HG03108 (cell line): ENCODE results near the gene C11orf16.
A peak's percentile ranks its signal among the peaks of the same experiment; 100 is the strongest.
"Not testable (repeated sequence)": the region's sequence is repeated elsewhere in the genome, so short reads cannot be mapped to it uniquely, and the experiment has no call there.

Experiments
- ATAC-seq: cut with Tn5 transposase; IDR thresholded peaks from one replicate; pipeline ENCODE4 v1.9.1; 2021; ENCODE audit warnings: moderate library complexity; ENCODE audit not compliant: unreplicated experiment

The C11orf16 gene

DNA sequence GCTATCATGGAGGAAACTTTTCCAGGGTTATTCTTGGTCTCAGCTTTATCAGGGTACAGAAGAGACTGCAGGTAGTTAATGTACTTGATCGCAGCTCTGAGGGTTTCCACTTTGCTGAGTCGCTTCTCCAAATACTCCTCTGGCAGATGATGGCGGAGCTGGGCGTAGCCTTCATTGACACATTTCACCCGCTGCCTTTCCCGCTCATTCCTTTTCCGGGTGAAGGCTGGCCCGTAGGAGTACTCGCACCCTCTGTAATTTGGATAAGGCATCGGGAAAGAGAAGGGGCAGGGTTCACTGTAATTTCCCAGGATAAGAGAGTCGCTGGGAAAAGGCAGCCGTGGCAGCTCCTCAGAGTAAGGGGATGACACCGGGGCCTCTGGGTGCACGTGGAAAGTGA, 4.9 kb upstream of the C11orf16 start:
- no peak for ATAC-seq

DNA sequence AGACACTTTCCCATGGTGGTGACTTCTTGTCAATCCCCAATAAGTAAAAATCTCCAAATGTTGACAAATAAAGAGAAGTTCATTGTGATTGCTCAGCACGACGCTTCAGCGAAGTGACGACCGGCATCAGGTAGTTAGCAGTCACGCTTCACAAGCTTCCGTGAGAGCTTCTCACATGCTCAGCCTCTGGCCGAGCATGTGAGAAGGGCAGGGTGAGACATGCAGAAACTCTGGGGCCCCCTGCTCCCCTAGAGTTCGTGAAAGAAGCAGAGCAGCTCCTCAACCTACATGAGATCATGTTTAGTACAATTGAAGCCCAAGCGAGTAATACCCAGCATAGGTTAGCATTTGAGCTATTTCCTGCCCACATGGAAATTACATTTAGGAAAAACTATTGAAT, 4.4 kb upstream of the C11orf16 start:
- ATAC-seq: no peak

DNA sequence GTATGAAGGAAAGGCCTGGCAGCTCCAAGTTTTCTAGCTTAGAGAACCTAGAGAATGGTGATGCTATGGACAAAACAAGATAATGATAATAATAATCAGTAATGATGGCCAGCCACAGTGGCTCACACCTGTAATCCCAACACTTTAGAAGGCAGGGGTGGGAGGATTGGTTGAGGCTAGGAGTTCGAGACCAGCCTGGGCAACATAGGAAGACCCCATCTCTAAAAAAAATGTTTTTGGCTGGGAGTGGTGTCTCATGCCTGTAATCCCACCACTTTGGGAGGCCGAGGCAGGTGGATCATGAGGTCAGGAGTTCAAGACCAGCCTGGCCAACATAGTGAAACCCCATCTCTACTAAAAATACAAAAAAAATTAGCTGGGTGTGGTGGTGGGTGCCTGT, 3.0 kb upstream of the C11orf16 start:
- ATAC-seq: not testable (repeated sequence)

DNA sequence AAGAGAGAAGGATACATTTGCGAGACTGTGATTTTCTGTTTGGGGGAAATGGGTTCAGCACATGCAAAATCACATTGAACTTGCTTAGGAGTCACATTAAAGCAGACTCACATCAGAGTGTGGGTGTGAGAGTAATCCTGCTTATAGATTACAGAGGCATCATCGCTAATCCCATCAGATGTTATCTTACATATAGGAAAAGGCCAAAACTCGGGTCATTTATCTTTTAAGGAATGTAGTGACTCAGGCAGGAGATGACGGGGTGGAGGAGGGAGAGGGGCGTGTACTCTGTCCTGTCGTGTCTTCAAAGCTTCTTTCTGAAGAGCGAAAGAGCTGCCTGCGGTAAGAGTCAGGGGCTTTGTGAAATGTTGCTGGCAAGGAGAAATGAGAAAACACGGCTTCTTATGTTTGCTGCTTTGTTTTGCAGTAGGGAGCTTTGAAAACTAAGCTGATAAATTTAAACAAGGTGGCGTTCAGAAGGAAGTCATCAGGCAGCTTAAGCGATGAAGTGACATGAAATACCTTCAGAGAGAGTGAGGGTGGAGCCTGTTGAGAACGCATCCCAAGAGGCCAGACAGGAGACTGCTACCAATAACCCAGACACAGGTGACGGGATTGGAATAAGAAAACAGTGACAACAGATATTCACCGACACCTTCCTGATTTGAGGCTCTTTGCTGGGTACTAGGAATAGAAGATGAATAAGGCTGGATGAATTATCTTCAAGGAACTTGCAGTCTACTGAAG, 2.2 kb upstream of the C11orf16 start:
- ATAC-seq: no peak

DNA sequence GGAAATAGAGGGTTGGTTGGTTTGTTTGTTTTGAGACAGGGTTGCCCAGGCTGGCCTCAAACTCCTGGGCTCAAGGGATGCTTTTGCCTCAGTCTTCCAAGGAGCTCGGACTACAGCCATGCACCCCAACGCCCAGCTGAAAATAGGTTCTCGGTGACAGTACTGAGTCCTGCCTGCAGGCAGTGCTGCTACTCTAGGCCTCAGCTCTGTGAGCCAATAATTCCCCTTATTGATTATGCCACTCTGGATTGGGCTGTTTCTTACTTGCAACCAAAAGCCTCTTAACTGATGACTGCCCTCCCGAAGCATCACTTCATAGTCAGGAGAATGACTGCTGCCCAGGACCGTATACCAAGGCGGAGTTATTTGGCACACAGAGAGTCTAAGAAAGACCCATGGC, 1.2 kb upstream of the C11orf16 start:
- no peak for ATAC-seq

DNA sequence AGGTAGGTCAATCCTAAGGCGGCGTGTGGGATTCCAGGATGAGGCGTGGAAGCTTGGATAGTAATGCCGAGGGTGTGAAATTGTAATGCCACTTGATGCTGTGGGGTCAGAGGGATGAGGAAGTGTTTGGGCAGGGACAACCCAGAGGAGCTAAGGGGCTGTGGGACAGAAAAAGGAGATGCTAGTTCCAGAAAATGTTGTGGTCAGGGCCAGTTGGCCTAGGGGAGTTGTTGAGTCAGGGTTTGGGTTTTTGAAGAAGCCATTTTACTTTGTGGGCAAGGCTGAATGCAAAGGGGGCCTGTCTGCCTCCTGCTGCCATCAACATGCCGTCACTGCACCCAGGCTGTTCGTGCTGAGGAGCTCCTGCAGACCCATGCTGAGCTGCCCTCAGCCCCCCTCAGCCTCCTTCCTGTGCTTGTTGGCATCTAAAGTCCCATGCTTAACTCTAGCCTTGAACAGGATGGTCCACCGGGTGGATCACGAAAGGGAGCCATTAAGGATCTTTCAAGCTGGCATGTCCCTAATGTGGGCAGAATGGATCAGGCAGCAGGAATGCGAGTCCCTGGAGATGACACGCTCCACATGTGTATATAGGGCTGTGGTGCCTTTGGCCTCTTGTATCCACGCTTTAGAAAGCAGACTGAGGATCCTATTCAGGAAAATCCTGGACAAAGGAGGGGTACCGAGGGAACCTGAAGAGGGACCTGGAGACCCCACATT, 2.1 kb downstream of the C11orf16 start:
- no peak for ATAC-seq

DNA sequence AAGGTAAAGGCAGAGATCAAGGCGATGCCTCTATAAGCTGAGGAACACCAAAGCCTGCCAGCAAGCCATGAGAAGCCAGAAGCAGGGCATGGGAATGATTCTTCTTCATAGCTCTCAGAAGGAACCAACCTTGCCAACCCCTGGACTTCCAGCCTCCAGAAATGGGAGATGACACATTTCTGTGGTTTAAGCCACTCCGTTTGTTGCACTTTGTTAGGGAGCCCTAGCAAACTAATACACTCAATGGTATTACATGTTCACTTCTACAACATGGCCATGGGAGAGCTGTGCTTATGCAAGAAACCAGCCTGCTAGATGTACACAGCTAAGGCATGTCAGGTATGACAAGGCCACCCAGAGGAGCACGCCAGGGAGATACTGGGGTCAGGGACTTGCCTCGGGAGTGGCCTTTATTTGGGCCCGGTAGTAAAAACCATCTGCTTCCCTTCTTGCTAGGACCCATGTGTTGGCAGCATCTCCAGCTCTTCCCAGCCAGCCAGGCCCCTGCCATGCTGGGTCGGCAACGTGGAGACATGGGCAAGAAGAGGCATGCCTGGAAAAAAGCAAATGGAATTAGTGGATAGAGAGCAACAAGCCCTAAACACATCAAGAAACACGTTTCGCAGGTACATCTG, 3.6 kb downstream of the C11orf16 start:
- no peak for ATAC-seq

DNA sequence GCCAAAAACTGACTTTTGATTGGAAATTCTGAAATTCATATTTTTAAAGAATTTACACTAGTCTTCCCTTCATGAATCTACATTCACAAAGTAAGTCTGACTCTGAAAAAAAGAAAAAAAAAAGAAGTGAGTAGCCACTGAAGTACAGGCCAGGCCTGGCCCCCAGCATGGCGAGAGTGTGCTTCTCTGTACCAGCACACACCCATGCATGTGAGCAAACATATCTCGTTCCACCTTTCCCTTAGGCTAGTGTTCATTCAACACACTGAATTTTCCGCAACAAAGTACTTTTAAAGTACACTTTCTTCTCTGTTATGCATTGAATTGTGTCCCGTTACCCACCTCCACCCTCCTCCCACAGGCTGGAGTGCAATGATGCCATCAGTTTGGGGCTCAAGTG, 4.5 kb downstream of the C11orf16 start:
- no peak for ATAC-seq

DNA sequence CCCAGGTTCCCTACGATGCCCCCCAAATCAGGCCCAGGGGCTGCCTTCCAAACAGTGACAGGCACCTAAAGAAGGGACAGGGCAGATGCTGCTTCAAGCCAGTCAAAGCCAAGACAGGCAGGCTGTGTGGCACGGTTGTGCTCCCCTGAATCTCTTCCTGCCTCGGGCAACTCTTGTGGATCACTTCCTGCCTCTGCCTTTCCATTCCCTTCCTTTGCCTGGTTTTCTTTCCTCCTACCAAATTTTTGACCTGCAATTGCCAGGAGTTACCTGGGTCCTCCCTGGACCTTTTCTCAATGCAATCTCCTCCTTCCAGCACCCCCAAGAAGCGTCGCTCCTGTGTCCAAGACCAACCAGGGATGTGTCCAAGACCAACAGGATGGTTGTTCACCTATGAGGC, 5.5 kb downstream of the C11orf16 start:
- ATAC-seq: no peak

DNA sequence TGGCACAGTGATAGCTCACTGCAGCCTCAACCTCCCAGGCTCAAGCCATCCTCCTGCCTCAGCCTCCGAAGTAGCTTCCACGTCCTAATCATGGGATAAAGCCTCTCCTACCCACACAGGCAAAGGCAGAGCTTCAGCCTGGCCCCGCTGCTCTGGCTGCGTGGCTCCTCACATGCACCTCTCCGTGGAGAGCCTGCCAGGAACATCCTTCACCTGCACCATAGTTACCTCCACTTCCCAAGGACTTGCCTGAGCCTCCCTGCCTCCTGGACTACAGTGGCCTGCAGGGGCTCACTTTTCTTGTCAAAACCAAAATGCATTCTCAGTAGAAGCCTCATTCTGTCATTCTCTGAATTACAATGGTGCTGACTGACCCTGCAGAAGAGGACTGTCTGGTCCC, 6.5 kb downstream of the C11orf16 start:
- ATAC-seq: no peak

DNA sequence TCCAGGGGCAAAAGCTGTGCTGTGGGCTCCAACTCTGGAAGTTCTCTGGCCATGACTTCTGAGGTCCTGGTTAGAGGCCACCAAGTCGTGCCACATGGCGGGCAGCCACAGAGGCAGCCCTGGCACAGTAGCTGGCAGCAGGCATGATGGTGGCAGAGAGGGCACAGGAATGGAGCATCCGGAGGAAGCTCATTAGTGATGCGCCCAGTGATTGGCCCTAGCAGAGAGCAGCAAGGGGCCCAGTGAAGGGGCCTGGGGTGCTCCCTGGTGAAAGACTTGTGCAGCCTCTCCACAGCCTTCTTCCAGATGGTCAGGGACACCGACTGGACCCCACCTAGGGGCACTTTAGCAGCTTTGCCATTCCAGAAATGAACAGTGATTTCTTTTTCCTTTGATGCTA, 7.0 kb downstream of the C11orf16 start:
- ATAC-seq: no peak

DNA sequence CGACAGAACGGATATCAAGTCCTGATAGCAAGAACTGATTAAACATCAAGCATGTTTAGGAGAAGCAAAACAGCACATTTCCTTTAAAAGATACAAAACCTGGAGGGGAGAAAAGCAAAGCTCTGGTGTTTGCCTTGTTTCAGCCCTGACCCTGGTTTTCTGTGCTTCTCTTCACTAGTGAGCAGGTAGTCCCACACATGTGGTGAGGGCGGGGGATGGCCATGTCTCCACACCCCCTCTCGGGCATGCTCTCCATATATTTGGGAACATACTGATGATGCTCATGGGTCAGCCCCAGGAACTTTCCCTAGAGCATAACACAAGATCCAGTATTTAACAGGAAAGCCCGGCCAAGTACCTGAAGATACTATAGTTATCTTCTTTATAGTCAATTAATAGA, 10.1 kb downstream of the C11orf16 start:
- ATAC-seq: no peak

DNA sequence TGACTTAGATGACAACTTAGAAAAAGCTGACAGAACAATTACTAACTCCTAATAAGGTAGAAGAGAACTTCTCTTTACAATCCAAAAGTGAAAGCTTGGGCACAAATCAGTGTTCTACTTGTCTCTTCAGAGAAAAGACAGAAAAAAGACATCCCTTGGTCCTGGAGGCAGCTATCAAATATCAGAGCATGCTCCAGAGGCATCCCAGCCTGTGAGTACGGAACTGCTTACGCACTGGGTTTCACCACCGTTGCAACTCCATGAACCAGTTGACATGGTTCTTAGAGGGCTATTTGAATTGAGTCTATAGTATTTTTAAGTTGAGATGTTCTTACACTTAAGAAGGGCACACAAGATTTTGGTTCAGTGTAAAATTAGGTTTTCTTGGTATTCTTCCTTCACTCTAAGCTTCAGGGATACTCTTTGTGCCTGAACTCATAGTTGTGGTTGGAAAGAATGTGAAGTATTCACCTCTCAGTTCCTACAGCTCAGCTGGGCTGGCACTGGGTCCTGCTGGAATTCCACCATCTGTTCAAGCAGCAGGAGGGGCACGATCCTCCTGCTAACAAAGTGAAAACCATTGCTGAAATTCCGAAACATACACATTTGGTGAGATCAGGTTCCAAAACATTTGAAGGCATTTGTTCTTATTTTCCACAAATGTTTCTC, 15.5 kb downstream of the C11orf16 start:
- no peak for ATAC-seq

DNA sequence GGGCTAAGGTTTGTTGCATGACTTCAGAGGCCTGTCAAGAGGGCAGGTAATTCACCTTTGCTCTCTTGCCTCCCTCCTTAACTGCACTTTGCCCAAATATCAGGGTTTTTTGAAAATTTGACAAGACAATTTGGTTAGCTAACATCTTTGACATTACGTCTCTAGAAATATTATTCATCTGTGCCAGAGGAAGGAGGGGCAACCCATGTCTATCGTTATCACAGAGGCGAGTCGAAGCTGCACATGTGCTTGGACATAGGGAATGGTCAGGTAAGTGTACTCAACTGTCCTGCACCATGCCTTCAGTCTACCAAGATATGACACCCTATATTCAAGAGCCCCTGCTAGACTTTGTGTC, 18.1 kb downstream of the C11orf16 start:
- no peak for ATAC-seq

DNA sequence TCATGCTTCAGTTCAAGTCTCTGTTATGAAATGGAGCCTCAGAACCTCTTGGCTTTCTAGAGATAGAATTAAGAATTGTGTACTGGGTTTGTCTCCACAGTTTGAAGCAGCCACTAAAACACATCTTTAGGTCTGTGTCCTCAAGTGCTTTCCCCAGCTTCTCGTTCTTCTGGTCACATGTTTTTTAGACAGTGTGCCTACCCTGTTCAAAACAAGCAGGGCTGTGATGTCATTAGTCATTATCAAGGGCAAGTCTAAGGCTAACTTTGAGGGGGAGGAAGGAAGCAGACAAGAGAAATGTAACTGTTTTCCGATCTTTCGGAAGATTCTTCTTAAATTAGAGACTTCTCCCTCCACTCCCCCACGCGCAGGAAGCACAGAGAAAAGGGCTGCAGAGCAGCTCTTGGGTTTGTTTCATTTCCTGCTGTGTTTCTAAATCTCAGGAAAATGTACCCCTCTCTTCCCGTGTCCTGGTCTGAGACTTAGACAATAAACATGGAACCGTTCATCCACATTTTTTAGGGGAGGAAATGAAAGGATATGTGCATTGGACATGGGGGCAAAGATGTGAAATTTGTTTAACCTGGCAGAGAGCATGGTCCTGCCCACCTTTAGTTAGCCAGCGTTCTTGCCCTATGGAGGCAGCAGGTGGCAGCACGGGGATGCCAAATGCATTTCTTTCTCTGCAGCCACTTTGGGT, 18.6 kb downstream of the C11orf16 start:
- ATAC-seq: no peak

DNA sequence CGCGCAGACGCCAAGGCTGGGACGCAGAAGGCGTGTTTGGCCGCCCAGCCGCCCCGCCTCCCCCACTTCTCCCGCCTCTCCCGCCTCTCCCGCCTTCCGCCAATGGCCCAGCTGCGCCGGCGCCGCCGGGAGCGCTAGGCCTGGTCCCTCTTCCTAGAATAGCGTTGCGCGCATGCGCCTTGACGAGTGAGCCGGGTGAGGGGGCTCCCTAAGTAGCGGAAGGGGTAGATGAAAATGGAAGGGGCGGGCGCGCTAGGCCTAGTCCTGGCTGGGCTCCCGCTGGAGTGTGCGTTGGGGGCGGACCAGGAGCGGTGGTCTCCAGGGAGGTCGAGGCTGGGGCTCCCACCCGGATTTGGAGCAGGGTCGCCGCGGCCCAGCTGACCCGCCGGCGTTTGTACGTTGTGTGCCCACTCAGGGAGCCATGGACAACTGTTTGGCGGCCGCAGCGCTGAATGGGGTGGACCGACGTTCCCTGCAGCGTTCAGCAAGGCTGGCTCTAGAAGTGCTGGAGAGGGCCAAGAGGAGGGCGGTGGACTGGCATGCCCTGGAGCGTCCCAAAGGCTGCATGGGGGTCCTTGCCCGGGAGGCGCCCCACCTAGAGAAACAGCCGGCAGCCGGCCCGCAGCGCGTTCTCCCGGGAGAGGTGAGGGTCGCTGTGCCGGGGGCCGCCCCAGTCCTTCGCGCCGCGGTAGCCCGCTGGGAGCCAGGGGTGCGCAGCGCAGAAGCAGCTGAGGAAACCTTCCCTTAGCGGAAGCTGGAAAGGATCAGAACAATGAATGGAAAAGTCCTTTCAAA, 21.5 kb downstream of the C11orf16 start, which contains the start of gene AKIP1:
Gene AKIP1 (plus strand): TSS at position 161 of the 795 bp plus-strand sequence. CDS start 261 bp downstream, at position 422.
- ATAC-seq: peak; percentile 85

DNA sequence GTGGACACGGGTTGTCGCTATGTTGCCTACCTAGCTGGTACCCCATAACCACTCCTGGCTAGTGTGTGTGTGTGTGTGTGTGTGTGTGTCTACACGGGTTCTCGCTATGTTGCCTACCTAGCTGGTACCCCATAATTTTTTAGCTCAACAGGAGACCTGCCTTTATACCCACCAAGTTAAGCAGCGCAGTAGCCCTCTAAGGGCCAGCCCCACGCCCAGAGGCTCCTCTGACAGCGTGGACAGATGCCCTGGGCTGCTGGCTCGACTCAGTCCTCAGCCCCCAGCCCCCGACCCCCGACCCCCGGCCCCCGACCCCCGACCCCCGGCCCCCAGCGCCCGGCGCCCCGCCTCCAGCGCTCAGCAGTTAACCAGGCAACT, 22.1 kb downstream of the C11orf16 start:
- peak; percentile 2 for ATAC-seq

DNA sequence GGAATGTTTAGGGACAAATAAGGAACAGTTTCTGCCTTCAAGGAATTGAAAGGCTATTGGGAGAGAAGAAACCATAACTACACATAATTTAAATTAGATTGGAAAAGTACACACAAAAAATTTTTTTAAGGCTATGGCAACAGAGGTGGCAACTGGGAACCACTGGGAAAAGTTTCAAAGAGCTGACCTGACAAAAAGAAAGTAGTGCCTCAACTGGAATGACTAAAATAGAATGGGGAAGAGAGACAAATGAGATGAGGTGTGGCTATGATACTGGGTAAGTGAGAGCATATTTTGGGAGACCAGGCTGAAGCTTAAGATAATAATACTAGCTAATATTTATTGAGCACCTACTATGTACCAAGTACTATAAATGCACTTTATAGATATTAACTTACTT, 24.6 kb downstream of the C11orf16 start:
- no peak for ATAC-seq

DNA sequence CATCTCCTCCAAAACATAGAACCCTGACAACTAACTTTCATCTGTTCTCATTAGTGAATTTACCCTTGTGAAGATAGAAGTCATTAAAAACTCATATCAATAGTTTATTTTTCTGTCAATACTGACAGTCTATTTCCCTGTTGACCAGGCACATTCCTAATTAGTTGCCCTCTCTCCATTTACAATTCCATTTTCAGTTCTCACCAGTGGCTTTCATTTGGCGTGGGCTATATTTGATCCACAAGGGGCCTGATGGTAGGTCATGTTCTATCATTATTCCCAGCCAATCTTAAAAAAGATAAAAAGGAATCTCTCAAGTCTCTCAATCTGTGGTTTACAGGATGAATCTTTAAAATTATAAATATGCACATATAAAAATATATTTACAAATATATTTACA, 25.6 kb downstream of the C11orf16 start:
- ATAC-seq: no peak

DNA sequence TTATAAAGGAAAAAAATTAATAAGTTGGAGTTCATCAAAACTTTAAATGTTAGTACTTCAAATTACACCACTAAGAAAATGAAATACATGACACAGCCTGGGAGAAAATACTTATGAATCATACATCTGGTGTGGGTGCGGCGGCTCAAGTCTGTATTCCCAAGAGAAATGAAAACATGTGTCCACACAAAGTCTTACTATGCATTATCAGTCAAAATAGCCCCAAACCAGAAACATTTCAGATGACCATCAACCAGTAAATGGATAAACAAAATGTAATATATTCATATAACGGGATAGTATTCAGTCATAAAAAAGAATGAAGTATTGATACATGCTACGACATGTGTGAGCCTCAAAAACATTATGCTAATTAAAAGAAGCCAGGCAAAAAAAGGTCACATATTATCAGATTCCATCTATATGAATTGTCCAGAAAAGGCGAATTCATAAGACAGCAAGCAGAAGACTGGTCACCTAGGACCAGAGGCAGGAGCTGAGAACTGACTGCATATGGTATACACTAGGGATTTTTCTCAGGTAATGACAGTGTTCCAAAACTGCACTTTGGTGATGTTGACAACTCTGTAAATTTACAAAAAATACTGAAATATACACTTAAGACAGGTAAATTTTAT, 27.1 kb downstream of the C11orf16 start:
- ATAC-seq: no peak
